HEK293 (cell line): Measurements from ENCODE around the gene BCKDHA.

ENCODE experiments used
- CTCF ChIA-PET: fragments of 350-600 bp; formaldehyde crosslinking; extraction: SDS; loops from one replicate; lab custom pipeline; 2021; ENCODE audit warnings: antibody characterized with exemption; lab: Yijun Ruan, JAX
- POLR2A ChIA-PET: fragments of 300-600 bp; formaldehyde crosslinking; extraction: SDS; loops from one replicate; lab custom pipeline; 2020; ENCODE audit warnings: antibody characterized with exemption, inconsistent platforms; lab: Yijun Ruan, JAX
- H3K27ac ChIP-seq: fragments of 200-500 bp; sonication (Bioruptor generic); 2 replicates; pipeline ENCODE4 v1.5.1; 2014; ENCODE audit warnings: low read depth, low read length, control low read depth, inconsistent platforms; ENCODE audit errors: extremely low read depth
- H3K36me3 ChIP-seq, 2 experiments: fragments of 200-500 bp in 1 of 2; sonication (Bioruptor generic) in 1 of 2; 1 replicate in 1 of 2; 2 replicates in 1 of 2; pipeline ENCODE4 v1.5.1; 2014 to 2017; ENCODE audit warnings: inconsistent platforms in 2 of 2, low read length in 2 of 2; ENCODE audit not compliant: control insufficient read depth in 2 of 2, insufficient read depth in 1 of 2
- H3K4me1 ChIP-seq: fragments of 200-500 bp; sonication (Bioruptor generic); 2 replicates; pipeline ENCODE4 v1.5.1; 2014; ENCODE audit warnings: mild to moderate bottlenecking, low read length, inconsistent platforms; ENCODE audit not compliant: control insufficient read depth, insufficient read depth
- H3K4me3 ChIP-seq: 2 replicates; pipeline ENCODE4 v1.5.1; 2011; ENCODE audit warnings: low read depth, mild to moderate bottlenecking, control low read depth, low read length, moderate library complexity
- H3K9me3 ChIP-seq: fragments of 200-500 bp; sonication (Bioruptor generic); 2 replicates; pipeline ENCODE4 v1.5.1; 2014; ENCODE audit warnings: low read depth, low read length, inconsistent platforms; ENCODE audit not compliant: control insufficient read depth, insufficient read depth
- AEBP2 ChIP-seq: fragments of 450-650 bp; formaldehyde crosslinking; IDR thresholded peaks from 2 replicates; pipeline ENCODE4 v1.5.1; 2016; ENCODE audit warnings: missing biosample characterization, missing genetic modification characterization, borderline replicate concordance
- BCL11B ChIP-seq: fragments of 450-650 bp; formaldehyde crosslinking; IDR thresholded peaks from 2 replicates; pipeline ENCODE4 v1.5.1; 2016; ENCODE audit warnings: low read depth, missing biosample characterization, missing genetic modification characterization
- EGR2 ChIP-seq: fragments of 450-650 bp; formaldehyde crosslinking; IDR thresholded peaks from 2 replicates; pipeline ENCODE4 v1.5.1; 2016; ENCODE audit warnings: low read depth, missing biosample characterization, missing genetic modification characterization
- GFI1B ChIP-seq: fragments of 450-650 bp; formaldehyde crosslinking; IDR thresholded peaks from 2 replicates; pipeline ENCODE4 v1.5.1; 2016; ENCODE audit warnings: missing biosample characterization, missing genetic modification characterization
- KLF9 ChIP-seq: fragments of 450-650 bp; formaldehyde crosslinking; IDR thresholded peaks from 2 replicates; pipeline ENCODE4 v1.5.1; 2016; ENCODE audit warnings: missing biosample characterization, missing genetic modification characterization, low read depth
- SP7 ChIP-seq: fragments of 450-650 bp; formaldehyde crosslinking; IDR thresholded peaks from 2 replicates; pipeline ENCODE4 v1.5.1; 2016; ENCODE audit warnings: missing biosample characterization, missing genetic modification characterization
- ZBTB11 ChIP-seq: fragments of 450-650 bp; formaldehyde crosslinking; conservative IDR thresholded peaks from 2 replicates; pipeline ENCODE4 v1.5.1; 2016; ENCODE audit warnings: low read depth, missing biosample characterization, missing genetic modification characterization
- ZBTB20 ChIP-seq: fragments of 450-650 bp; formaldehyde crosslinking; IDR thresholded peaks from 2 replicates; pipeline ENCODE4 v1.5.1; 2016; ENCODE audit warnings: missing biosample characterization, missing genetic modification characterization
- ZFHX2 ChIP-seq: fragments of 450-650 bp; formaldehyde crosslinking; conservative IDR thresholded peaks from 2 replicates; pipeline ENCODE4 v1.5.1; 2016; ENCODE audit warnings: missing biosample characterization, missing genetic modification characterization
- ZNF121 ChIP-seq: fragments of 450-650 bp; formaldehyde crosslinking; IDR thresholded peaks from 2 replicates; pipeline ENCODE4 v1.5.1; 2016; ENCODE audit warnings: missing biosample characterization, missing genetic modification characterization
- ZNF184 ChIP-seq: fragments of 450-650 bp; IDR thresholded peaks from 2 replicates; pipeline ENCODE4 v1.5.1; 2018; ENCODE audit warnings: missing biosample characterization, mild to moderate bottlenecking, missing genetic modification characterization
- ZNF223 ChIP-seq: fragments of 450-650 bp; formaldehyde crosslinking; IDR thresholded peaks from 2 replicates; pipeline ENCODE4 v1.5.1; 2016; ENCODE audit warnings: missing biosample characterization, missing genetic modification characterization
- ZNF37A ChIP-seq: fragments of 450-650 bp; IDR thresholded peaks from 2 replicates; pipeline ENCODE4 v1.5.1; 2018; ENCODE audit warnings: missing biosample characterization, missing genetic modification characterization
- ZNF521 ChIP-seq: fragments of 450-650 bp; formaldehyde crosslinking; IDR thresholded peaks from 2 replicates; pipeline ENCODE4 v1.5.1; 2017; ENCODE audit warnings: missing biosample characterization, mild to moderate bottlenecking, missing genetic modification characterization
- ZNF558 ChIP-seq: fragments of 450-650 bp; formaldehyde crosslinking; IDR thresholded peaks from 2 replicates; pipeline ENCODE4 v1.5.1; 2016; ENCODE audit warnings: missing biosample characterization, missing genetic modification characterization
- ZNF560 ChIP-seq: fragments of 450-650 bp; formaldehyde crosslinking; IDR thresholded peaks from 2 replicates; pipeline ENCODE4 v1.5.1; 2017; ENCODE audit warnings: missing biosample characterization, missing genetic modification characterization, borderline replicate concordance
- ZNF76 ChIP-seq: fragments of 450-650 bp; formaldehyde crosslinking; IDR thresholded peaks from 2 replicates; pipeline ENCODE4; 2016; ENCODE audit warnings: low read depth, missing biosample characterization, missing genetic modification characterization, borderline replicate concordance
- ZNF837 ChIP-seq: fragments of 450-650 bp; formaldehyde crosslinking; IDR thresholded peaks from 2 replicates; pipeline ENCODE4 v1.5.1; 2016; ENCODE audit warnings: missing biosample characterization, missing genetic modification characterization
- TF ChIP-seq, protein P1 (sequence below): fragments of 450-650 bp; formaldehyde crosslinking; IDR thresholded peaks from 2 replicates; pipeline ENCODE4 v1.5.1; 2016; ENCODE audit warnings: missing biosample characterization, missing genetic modification characterization
- TF ChIP-seq, protein P2 (sequence below): fragments of 450-650 bp; formaldehyde crosslinking; IDR thresholded peaks from 2 replicates; pipeline ENCODE4 v1.5.1; 2016; ENCODE audit warnings: missing biosample characterization, missing genetic modification characterization
- TF ChIP-seq, protein P3 (sequence below): fragments of 450-650 bp; formaldehyde crosslinking; IDR thresholded peaks from 2 replicates; pipeline ENCODE4 v1.5.1; 2017; ENCODE audit warnings: missing biosample characterization, missing genetic modification characterization
- TF ChIP-seq, protein P4 (sequence below): fragments of 450-650 bp; formaldehyde crosslinking; IDR thresholded peaks from 2 replicates; pipeline ENCODE4 v1.5.1; 2016; ENCODE audit warnings: missing biosample characterization, missing genetic modification characterization

The BCKDHA gene

DNA sequence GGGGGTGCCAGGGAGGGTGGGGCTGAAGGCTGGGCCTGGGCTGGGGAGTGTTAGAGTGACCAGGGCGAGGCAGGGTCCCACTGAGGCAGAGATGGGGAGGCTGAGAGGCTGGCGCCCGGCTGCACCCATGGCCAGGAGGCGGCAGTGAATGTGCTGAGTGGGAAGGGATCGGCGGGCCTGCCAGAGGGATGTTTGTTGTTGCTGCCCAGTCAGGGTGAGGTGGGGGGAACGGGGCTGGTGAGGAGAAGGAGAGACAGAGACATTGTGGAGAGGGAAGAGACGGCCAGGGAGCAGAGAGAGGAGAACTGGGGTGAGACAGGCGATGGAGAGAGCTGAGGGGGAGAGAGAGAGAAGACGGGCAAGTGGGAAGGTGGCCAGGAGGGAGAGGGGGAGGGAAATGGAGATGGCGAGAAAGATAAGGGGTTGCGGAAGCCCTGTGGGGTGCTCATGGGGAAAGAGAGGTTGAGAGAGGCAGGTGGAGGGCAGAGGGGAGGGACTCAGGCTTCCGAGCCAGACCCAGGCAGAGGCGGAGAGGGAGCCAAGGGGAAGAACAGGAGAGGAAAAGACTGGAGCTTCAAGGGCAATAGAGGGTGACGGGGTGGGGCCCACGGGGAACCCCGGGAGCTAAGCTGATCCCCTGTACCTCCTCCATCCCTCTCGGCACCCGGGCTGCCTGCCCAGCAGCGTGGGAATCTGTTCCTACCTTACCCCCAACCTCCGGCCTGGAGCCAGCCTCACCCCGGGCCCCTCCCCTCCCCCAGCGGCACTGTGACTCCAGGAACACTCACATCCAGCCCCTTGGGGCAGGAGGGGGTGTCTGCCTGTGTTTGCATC, 30.2 kb downstream of the BCKDHA start (continued):
- TF ChIP-seq ZFHX2 (tag by site-specific recombination) (peak; percentile 71), ZNF37A (tag by site-specific recombination) (no peak), SP7 (no peak), ZNF76 (tag by site-specific recombination) (no peak), ZNF184 (tag by site-specific recombination) (no peak), ZNF121 (tag by site-specific recombination) (no peak), KLF9 (tag by site-specific recombination) (0 out of 2 replicates have a peak, but pooled peaks have one; percentile 2), ZBTB20 (tag by site-specific recombination) (no peak), EGR2 (tag by site-specific recombination) (peak; percentile 82), ZBTB11 (tag by site-specific recombination) (no peak), ZNF521 (tag by site-specific recombination) (no peak)
- TF ChIP-seq, protein P1, sequence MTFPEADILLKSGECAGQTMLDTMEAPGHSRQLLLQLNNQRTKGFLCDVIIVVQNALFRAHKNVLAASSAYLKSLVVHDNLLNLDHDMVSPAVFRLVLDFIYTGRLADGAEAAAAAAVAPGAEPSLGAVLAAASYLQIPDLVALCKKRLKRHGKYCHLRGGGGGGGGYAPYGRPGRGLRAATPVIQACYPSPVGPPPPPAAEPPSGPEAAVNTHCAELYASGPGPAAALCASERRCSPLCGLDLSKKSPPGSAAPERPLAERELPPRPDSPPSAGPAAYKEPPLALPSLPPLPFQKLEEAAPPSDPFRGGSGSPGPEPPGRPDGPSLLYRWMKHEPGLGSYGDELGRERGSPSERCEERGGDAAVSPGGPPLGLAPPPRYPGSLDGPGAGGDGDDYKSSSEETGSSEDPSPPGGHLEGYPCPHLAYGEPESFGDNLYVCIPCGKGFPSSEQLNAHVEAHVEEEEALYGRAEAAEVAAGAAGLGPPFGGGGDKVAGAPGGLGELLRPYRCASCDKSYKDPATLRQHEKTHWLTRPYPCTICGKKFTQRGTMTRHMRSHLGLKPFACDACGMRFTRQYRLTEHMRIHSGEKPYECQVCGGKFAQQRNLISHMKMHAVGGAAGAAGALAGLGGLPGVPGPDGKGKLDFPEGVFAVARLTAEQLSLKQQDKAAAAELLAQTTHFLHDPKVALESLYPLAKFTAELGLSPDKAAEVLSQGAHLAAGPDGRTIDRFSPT, result no peak
- TF ChIP-seq, protein P2, sequence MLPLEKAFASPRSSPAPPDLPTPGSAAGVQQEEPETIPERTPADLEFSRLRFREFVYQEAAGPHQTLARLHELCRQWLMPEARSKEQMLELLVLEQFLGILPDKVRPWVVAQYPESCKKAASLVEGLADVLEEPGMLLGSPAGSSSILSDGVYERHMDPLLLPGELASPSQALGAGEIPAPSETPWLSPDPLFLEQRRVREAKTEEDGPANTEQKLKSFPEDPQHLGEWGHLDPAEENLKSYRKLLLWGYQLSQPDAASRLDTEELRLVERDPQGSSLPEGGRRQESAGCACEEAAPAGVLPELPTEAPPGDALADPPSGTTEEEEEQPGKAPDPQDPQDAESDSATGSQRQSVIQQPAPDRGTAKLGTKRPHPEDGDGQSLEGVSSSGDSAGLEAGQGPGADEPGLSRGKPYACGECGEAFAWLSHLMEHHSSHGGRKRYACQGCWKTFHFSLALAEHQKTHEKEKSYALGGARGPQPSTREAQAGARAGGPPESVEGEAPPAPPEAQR (tag by site-specific recombination), result no peak
- TF ChIP-seq, protein P3, sequence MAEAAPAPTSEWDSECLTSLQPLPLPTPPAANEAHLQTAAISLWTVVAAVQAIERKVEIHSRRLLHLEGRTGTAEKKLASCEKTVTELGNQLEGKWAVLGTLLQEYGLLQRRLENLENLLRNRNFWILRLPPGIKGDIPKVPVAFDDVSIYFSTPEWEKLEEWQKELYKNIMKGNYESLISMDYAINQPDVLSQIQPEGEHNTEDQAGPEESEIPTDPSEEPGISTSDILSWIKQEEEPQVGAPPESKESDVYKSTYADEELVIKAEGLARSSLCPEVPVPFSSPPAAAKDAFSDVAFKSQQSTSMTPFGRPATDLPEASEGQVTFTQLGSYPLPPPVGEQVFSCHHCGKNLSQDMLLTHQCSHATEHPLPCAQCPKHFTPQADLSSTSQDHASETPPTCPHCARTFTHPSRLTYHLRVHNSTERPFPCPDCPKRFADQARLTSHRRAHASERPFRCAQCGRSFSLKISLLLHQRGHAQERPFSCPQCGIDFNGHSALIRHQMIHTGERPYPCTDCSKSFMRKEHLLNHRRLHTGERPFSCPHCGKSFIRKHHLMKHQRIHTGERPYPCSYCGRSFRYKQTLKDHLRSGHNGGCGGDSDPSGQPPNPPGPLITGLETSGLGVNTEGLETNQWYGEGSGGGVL (tag by site-specific recombination), result peak; percentile 80

DNA sequence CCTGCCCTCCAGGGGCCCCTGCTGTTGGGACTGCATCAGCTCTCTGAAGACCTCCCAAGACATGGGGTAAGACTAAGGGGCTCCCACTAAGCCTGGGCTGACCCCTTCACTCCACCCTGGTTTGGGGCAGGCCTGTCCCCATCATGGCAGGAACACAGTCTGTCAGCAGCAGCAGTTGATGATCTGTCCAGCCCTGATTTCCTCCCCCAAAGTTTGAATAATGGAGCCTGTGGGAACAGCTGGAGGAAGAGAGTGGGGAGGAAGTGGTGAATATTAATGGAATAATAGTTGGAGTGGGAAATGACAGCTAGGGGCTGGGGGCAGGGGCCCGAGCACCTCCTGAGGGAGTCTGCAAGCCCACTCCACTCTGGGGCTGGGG, 30.9 kb downstream of the BCKDHA start:
- no peak overlapping the region for H3K4me3 ChIP-seq
- peaks cover 13% of the 10 kb centered on the region for H3K4me1 ChIP-seq
- H3K36me3 ChIP-seq, result peaks cover 19 to 47% of the 10 kb centered on the region in 2 experiments; a peak in 2 of 3 replicates
- ChIA-PET CTCF (interaction anchor here (0.9 to 4.2 kb wide), 4 partner anchors 11 to 142 kb away, joined by 4 to 21 read pairs (median 7); partner anchors contain the start of gene DMAC2), POLR2A (interaction anchor here (0.7 to 2.1 kb wide), 5 partner anchors 11 to 116 kb away, joined by 3 to 25 read pairs (median 3); partner anchors contain the start of genes B9D2, DMAC2 and ERICH4)
- H3K9me3 ChIP-seq, result no peaks in the 10 kb centered on the region
- H3K27ac ChIP-seq, result no peak overlapping the region
- no peak for TF ChIP-seq ZNF223 (tag by site-specific recombination)
- TF ChIP-seq, protein P4, sequence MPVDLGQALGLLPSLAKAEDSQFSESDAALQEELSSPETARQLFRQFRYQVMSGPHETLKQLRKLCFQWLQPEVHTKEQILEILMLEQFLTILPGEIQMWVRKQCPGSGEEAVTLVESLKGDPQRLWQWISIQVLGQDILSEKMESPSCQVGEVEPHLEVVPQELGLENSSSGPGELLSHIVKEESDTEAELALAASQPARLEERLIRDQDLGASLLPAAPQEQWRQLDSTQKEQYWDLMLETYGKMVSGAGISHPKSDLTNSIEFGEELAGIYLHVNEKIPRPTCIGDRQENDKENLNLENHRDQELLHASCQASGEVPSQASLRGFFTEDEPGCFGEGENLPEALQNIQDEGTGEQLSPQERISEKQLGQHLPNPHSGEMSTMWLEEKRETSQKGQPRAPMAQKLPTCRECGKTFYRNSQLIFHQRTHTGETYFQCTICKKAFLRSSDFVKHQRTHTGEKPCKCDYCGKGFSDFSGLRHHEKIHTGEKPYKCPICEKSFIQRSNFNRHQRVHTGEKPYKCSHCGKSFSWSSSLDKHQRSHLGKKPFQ (tag by site-specific recombination), result no peak
- no peak for TF ChIP-seq ZNF560 (tag by site-specific recombination)
- TF ChIP-seq GFI1B (tag by site-specific recombination), result no peak
- TF ChIP-seq ZNF558 (tag by site-specific recombination), result no peak
- TF ChIP-seq ZNF837, result no peak
- TF ChIP-seq BCL11B (tag by site-specific recombination), result no peak
- no peak for TF ChIP-seq AEBP2
